OCI-LY1 (cell line): ENCODE results near the gene SPATA21.

ENCODE experiments used
- H2AFZ ChIP-seq: fragments of 200-600 bp; sonication (generic), shearing (Covaris generic); 2 replicates; pipeline ENCODE4 v1.6.0; 2014; ENCODE audit warnings: antibody characterized with exemption, mild to moderate bottlenecking, low read length
- H3F3A ChIP-seq: fragments of 200-600 bp; sonication (generic), shearing (Covaris generic); 2 replicates; pipeline ENCODE4 v1.6.0; 2014; ENCODE audit warnings: mild to moderate bottlenecking, antibody characterized with exemption, low read length, moderate library complexity; ENCODE audit not compliant: insufficient read depth
- H3K27ac ChIP-seq: fragments of 200-600 bp; sonication (generic); 2 replicates; pipeline ENCODE4 v1.5.1; 2014; ENCODE audit warnings: low read length, mixed run types, mild to moderate bottlenecking, low read depth; ENCODE audit not compliant: poor library complexity, severe bottlenecking
- H3K27me3 ChIP-seq: fragments of 200-600 bp; sonication (generic); 2 replicates; pipeline ENCODE4 v1.6.0; 2014; ENCODE audit warnings: antibody characterized with exemption, mild to moderate bottlenecking, low read length, moderate library complexity; ENCODE audit not compliant: insufficient read depth
- H3K36me3 ChIP-seq: fragments of 200-600 bp; sonication (generic); 2 replicates; pipeline ENCODE4 v1.6.1; 2014; ENCODE audit warnings: mild to moderate bottlenecking, antibody characterized with exemption, low read length, moderate library complexity, mixed read lengths; ENCODE audit not compliant: insufficient read depth
- H3K4me1 ChIP-seq: fragments of 200-600 bp; sonication (generic); 2 replicates; pipeline ENCODE4 v1.5.1; 2014; ENCODE audit warnings: mild to moderate bottlenecking, low read length, moderate library complexity; ENCODE audit not compliant: insufficient read depth, severe bottlenecking
- H3K4me2 ChIP-seq: fragments of 200-600 bp; sonication (generic), shearing (Covaris generic); 2 replicates; pipeline ENCODE4 v1.6.1; 2014; ENCODE audit warnings: low read length
- H3K4me3 ChIP-seq: fragments of 200-600 bp; sonication (generic); 2 replicates; pipeline ENCODE4 v1.5.1; 2014; ENCODE audit warnings: low read length, low read depth, mild to moderate bottlenecking, mixed read lengths; ENCODE audit not compliant: poor library complexity, severe bottlenecking
- H3K79me2 ChIP-seq: fragments of 200-600 bp; shearing (Covaris generic); 2 replicates; pipeline ENCODE4 v1.6.1; 2016; ENCODE audit warnings: mixed run types, low read length, mixed read lengths; ENCODE audit not compliant: insufficient read depth
- H3K9ac ChIP-seq: fragments of 200-600 bp; sonication (generic), shearing (Covaris generic); 2 replicates; pipeline ENCODE4 v1.6.1; 2014; ENCODE audit warnings: mild to moderate bottlenecking, low read length, mixed read lengths
- H3K9me2 ChIP-seq: fragments of 200-600 bp; sonication (generic), shearing (Covaris generic); 2 replicates; pipeline ENCODE4 v1.6.1; 2014; ENCODE audit warnings: low read depth, mild to moderate bottlenecking, low read length, mixed read lengths
- H3K9me3 ChIP-seq: fragments of 200-600 bp; shearing (Covaris generic); 2 replicates; pipeline ENCODE4 v1.6.1; 2014; ENCODE audit warnings: low read length, mixed read lengths
- H4K20me1 ChIP-seq: fragments of 200-600 bp; sonication (generic), shearing (Covaris generic); 2 replicates; pipeline ENCODE4 v1.6.0; 2016; ENCODE audit warnings: mild to moderate bottlenecking, low read length; ENCODE audit not compliant: insufficient read depth
- CTCF ChIP-seq: fragments of 200-600 bp; sonication (generic), shearing (Covaris generic); IDR thresholded peaks from 2 replicates; pipeline ENCODE4 v1.5.1; 2017; ENCODE audit warnings: mild to moderate bottlenecking, antibody characterized with exemption, low read length, moderate library complexity, mixed read lengths
- EZH2 ChIP-seq: fragments of 200-600 bp; sonication (generic), shearing (Covaris generic); IDR thresholded peaks from 2 replicates; pipeline ENCODE4 v1.8.0; 2017; ENCODE audit warnings: borderline replicate concordance, mixed run types, mild to moderate bottlenecking, antibody characterized with exemption, low read length, moderate library complexity, mixed read lengths

The SPATA21 gene

GRCh38 chr1:16449065-16449464 is 11.8 kb upstream of the SPATA21 start:
- TF ChIP-seq CTCF (no peak), EZH2 (no peak)
- no peak overlapping the region for H3K27ac ChIP-seq
- no peaks in the 10 kb centered on the region for H3F3A ChIP-seq
- H4K20me1 ChIP-seq = no peaks in the 10 kb centered on the region
- H3K9ac ChIP-seq = no peak overlapping the region
- H3K36me3 ChIP-seq = peaks cover 80% of the 10 kb centered on the region
- no peaks in the 10 kb centered on the region for H3K9me3 ChIP-seq
- H3K9me2 ChIP-seq = no peaks in the 10 kb centered on the region
- H3K4me1 ChIP-seq = peaks cover 3% of the 10 kb centered on the region
- no peaks in the 10 kb centered on the region for H3K79me2 ChIP-seq
- no peak overlapping the region for H3K4me3 ChIP-seq
- H3K27me3 ChIP-seq = no peaks in the 10 kb centered on the region
- no peak overlapping the region for H3K4me2 ChIP-seq
- no peak overlapping the region for H2AFZ ChIP-seq

DNA sequence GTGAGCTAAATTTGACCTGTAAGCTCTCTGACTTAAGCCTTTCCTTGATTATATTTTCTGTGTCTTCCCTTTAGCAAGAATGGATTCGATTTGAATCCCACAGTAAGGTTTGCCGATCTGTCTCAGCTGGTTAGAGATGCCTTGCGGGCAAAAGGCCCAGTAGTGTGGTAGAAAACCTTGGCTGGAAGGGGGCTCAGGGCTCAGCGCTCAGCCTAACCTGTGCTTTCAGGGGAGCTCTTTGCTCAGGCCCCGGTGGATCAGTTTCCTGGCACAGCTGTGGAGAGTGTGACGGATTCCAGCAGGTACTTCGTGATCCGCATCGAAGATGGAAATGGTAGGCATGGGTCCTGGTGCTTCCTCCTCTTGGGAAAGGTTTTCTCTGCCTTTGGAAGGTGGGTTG is 10.4 kb upstream of the SPATA21 start:
- Histone ChIP-seq H3F3A (no peaks in the 10 kb centered on the region), H2AFZ (no peak overlapping the region), H3K4me2 (no peak overlapping the region), H3K4me3 (no peak overlapping the region), H3K79me2 (no peaks in the 10 kb centered on the region), H3K36me3 (peaks cover 80% of the 10 kb centered on the region), H3K27me3 (no peaks in the 10 kb centered on the region), H3K9me3 (no peaks in the 10 kb centered on the region), H3K4me1 (peaks cover 8% of the 10 kb centered on the region), H4K20me1 (no peaks in the 10 kb centered on the region), H3K27ac (no peak overlapping the region), H3K9ac (no peak overlapping the region), H3K9me2 (no peaks in the 10 kb centered on the region)
- TF ChIP-seq CTCF = no peak
- TF ChIP-seq EZH2 = no peak

- Histone ChIP-seq H3K9ac (no peak overlapping the region), H3K27ac (no peak overlapping the region), H3K9me2 (no peaks in the 10 kb centered on the region), H3K9me3 (no peaks in the 10 kb centered on the region), H3K79me2 (peaks cover 5% of the 10 kb centered on the region; the same call in 1 of the 2 replicates), H4K20me1 (no peaks in the 10 kb centered on the region), H3F3A (no peaks in the 10 kb centered on the region), H3K4me1 (peaks cover 20% of the 10 kb centered on the region), H3K4me3 (no peak overlapping the region), H3K36me3 (peaks cover 65% of the 10 kb centered on the region), H3K27me3 (no peaks in the 10 kb centered on the region), H3K4me2 (no peak overlapping the region), H2AFZ (no peak overlapping the region)
- no peak for TF ChIP-seq EZH2
- TF ChIP-seq CTCF = no peak
Observed at GRCh38 chr1:16446116-16446515, 8.9 kb upstream of the SPATA21 start.
